Eye (tissue), 1 donor: Measurements from ENCODE around the gene ANKRD52.
"Not testable (repeated sequence)": the region's sequence is repeated elsewhere in the genome, so short reads cannot be mapped to it uniquely, and the experiment has no call there.

Experiments used
- DNase-seq: peaks from one replicate; pipeline ENCODE4 v3.0.0-alpha.2; 2015

Gene ANKRD52

DNA sequence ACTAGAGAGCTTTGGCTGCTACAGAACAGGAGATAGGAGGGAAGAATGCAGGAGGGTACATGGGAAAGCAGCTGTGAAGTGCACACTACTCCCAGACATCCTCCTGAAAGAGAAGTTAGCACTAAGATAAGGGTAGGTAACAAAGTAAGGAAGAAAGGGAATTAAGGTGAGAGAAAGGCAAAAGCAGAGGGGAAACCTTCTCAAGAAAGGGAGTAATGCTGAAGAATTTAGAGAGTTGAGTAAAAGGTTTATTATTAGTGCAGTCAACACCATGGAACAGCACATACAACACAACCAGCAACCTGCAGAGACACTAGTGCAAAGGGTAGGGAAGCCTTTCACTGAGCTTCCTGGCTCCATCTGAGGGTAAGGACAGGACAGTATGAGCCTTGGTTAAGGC is 53.9 kb downstream of the ANKRD52 start:
- DNase-seq = no peak

DNA sequence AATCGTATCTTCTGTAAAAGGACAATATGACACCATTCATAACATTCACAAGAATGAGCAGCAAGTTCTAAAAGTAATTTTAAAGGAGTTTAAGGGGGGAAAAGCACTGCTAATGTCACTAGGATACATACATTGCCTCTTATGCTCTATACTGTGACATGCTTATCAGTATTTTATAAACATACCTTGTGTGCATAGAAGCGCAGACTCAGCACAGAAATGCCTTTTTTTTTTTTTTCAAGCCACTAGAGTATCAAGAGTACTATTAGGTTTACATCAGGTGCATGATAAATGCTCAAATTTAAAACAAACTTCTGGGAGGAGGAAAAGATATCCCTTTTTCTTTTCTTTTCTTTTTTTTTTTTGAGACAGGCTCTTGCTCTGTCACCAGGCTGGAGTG is 55.3 kb downstream of the ANKRD52 start:
- DNase-seq = no peak

DNA sequence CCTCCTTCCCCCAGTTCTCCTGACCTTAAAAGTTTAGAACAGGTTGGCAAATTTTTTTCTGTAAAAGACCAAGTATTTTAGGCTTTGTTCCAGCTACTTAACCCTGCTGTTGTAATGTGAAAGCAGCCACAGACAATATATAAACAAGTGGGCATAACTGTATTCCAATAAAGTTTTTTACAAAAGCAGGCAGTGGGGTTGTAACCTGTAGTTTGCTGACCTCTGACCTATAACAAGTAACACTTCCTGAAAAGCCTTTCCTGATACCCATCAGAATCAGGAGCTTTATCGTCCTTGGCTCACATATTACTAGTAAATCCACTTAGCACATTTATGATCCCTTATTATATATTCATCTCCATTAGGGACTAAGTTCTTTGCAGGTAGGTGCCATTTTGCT is 55.8 kb downstream of the ANKRD52 start:
- DNase-seq = no peak

DNA sequence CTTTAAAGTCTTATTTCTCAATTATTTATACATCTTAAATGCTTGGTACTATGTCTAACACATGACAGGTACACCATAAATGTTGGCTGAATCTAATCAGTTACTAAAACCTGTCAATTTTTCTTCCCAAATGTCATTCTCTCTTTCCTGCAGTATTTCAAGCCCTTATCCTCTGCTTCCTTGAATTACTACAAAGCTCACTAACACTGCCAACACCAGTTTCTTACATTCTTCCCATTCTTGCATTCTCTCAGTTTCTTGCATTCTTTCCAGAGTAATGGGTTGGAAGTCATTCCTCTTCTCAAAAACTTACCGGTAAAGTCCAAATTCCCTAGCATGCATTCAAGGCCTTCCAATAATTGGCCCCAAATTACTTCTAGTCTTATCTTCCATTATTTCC is 59.3 kb downstream of the ANKRD52 start:
- no peak for DNase-seq

DNA sequence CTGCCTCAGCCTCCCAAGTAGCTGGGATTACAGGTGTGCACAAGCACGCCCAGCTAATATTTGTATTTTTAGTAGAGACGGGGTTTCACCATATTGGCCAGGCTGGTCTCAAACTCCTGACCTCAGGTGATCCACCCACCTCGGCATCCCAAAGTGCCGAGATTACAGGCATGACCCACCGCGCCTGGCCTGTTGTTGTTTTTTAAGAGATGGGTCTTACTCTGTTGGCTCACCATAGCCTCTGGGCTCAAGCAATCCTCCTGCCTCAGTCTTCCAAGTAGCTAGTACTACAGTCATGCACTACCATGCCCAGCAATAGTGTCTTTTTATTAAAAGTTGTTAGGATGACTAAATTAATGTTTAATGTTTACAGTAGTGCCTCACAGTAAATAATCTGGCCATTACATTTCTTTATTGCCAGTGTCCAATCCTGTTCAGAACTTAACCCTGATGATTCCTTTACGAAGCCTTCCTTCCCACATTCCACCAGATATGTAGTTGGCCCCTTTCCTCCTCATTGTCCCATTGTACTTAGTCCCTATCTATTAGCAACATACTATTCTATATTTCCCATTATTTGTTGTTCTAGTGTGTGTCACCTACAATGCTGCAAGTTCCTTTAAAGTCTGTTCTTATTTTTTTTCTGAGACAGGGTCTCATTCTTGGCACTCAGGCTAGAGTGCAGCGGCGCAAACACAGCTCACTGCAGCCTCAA is 60.1 kb downstream of the ANKRD52 start:
- no peak for DNase-seq

DNA sequence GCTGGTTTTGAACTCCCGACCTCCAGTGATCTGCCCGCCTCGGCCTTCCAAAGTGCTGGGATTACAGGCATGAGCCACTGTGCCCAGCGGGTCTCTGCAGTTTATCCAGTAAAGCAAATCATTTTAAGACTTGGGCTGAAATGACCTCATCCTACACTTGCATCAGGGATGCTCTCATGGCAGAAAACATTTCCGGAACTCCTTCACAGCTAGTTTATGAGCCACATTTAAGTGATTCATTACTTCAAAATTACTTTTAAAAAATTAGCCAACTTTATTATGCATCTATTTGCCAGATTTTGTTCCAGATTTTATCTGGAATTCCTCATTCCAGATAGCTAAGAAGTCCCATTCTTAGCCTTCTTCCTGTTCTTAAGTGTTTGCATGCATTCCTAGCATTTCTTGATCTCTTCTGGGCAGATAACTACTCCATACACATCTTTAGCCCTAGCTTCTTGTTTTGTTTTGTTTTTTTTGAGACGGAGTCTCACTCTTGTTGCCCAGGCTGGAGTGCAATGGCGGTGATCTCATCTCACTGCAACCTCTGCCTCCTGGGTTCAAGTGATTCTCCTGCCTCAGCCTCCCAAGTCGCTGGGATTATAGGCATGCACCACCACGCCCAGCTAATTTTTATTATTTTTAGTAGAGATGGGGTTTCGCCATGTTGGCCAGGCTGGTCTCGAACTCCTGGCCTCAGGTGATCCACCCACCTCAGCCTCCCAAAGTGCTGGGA is 61.2 kb downstream of the ANKRD52 start:
- not testable (repeated sequence) for DNase-seq

DNA sequence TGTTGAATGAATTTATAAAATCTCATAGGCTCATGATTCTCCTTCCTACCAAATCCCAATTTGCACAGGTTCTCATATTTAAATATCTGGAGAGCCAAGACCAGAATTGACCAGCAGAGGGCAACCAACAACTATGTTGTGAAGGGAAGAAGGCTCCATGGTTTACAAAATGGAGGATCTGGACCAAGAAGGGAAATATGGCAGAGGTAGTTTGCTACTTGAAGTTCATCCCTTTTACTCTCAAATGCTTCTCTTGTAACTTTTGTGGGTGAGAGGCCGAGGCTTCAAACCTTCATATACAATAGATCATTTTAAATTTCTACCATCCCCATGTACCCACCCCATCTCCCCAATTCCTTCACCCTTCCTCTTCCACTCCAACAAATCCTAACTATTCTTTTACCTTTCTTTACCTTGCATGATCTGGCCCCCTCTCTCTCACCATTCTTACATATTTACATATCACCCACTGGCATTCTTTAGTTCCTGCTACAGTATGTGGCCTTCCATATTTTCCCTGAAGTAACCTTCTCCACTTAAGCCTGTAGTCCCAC is 65.1 kb downstream of the ANKRD52 start:
- DNase-seq = peak; percentile 94

DNA sequence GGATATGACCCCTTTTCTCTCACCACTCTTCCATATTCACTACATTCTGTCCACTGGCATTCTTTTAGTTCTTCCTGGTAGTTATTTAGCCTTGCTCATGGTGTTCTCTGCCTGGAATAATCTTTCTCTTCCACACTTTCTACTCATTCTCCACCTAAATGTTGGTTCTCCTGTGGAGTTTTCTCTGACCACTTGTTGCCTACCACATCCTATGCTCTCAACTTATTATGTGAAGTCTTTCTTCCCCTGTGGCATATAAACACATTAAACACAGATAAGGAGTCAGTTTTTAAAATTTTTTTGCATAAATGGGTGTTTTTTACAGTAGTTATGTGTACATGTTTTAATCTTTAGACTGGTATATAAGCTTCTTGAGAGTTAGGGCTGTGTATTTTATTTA is 65.6 kb downstream of the ANKRD52 start:
- DNase-seq = no peak

DNA sequence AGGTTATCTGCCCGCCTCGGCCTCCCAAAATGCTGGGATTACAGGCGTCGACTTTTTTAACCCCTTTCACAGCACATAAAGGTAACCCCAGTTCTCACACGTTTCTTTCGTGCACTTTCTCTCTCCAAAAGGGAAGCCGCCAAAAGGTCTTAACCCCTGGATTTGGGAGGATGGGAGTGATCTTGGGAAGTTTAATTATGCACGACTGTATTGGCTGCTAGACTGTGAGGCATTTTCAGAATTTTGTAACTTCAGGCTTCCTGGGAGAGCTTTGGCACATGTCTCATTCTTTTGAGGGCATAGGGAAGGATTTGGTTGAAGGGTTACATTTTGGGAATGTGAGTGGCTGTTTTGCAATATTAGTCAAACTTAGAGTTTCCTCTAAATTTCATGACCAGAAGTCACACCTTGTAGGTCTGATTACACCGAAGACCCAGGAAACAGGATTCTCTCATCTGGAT is 67.5 kb downstream of the ANKRD52 start:
- DNase-seq = no peak

DNA sequence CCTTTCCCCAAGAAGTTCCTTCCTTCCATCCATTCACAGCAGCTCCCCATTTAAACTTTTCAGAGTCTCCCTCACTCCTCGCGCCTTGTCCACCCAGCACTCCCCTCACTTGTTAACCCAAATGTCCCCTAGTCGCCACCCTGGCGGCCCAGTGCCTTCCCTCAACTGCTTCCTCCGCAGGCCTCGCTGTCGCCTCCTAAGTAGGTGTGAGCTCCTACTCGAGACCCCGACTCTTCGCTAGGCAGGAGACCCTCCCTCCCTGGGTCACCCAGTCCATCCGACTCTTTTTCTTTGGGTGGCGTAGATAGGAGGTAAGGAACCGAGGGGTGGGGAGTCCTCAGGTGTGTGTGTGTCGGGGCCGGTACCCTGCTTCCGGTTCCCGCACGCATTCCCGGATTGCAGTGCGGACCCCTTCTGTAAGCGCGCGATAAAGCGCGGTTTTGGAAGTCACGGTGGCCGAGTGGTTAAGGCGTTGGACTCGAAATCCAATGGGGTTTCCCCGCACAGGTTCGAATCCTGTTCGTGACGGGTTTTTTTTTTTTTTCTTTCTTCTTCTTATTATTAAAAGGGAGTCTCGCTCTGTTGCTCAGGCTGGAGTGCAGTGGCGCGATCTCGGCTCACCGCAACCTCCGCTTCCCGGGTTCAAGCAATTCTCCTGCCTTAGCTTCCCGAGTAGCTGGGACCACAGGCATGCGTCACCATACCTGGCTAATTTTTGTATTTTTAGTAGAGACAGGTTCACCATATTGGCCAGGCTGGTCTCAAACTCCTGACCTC is 68.1 kb downstream of the ANKRD52 start:
- DNase-seq = peak; percentile 98

DNA sequence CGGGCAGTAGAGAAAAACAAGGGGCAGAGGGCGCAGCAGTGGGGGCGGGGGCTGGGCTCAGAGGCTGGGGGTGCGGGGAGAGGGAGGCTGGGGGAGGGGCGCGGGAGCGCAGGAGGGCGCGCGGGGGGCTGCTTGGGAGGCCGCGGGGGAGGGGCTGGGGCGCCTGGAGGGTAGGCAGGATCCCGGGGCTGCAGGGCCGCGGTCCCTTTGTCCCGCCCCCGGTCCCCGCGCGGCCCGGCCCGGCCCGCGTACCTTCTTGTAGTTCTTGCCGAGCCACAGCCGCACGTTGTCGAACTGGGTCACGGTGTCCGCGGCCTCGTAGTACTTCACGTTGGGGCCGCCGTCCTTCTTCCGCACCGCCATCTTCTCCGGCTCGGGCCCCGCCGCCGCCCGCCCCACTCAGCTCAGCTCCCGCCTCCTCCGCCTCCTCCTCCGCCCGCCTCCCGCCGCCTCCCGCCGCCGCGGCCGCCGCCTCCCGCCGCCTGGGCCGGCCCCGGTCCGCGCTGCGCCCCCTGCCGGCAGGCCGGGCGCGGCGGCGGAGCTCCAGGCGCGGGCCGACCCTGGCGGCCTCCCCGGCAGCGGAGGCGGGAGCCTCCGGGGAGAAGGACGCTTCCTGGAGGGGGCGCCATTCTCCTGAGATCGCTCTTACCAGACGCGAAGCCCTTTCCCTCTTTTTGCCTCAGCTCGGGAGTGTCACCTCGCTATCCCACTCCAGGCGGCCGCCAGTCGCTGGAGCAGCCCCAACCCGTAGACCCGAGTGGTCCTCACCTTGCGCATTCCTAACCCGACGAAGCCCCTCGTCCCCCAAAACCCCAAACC is 68.9 kb downstream of the ANKRD52 start, which contains the start of gene SMARCC2:
Gene SMARCC2, minus strand, starts transcription at position 385 of the 819 bp plus-strand sequence. Its CDS starts 22 bp downstream, at position 363.
- peak; percentile 96 for DNase-seq

DNA sequence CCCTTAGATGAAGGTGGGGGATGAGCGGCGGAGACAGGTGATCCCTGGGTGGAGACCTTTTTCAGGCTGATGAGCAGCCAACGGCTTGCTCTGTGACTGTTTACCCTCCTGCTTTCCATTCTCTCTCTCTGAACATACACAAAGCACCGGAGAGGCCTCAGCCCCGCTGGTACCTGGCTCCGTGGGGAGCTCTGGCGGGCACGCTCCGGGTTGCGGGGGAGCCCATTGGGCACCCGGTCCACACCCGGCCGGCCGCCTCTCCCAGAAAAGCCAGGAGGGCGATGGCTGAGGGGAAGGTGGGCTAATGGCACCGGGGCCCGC is 69.4 kb downstream of the ANKRD52 start:
- DNase-seq = no peak

DNA sequence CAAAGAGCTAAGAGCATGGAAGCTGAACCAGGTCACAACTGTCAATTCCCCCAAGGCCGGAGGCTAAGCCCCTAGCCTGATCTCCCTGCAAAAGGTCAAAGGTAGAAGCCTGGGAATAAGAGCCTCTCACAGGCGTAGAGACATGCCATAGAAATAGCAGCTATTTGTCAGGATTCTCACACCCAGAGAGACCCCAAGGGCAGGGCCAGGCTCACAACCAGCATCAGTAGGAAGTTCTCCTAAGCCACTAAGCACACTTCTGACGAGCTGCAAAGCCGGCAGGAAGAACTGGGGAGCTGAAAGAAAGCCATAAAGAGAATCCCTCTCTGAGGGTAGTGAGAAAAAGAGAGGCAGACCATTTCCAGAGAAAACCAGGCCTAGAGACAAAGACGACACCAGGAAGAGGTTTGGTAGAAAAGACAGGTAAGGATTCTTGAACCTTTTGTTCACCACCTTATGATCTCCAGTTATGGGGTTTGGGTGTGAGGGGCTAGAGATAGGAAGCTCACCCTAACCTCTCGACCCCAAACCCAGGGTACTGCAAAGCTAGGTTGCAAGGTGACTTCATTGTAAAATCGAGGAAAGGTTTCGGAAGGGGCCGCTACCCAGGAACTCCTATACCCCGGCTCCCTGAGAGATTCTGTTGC is 69.9 kb downstream of the ANKRD52 start:
- peak; percentile 28 for DNase-seq
